SJCRH30 (cell line): Measurements from ENCODE around the gene PBRM1. TPM values are rescaled to one million over a fixed set of nuclear protein-coding genes. Genes with fewer than 3 reads are reported as not detected.
"Not testable (repeated sequence)": the region's sequence is repeated elsewhere in the genome, so short reads cannot be mapped to it uniquely, and the experiment has no call there.

Source experiments
- DNase-seq, 2 experiments: peaks; one replicate each; pipeline ENCODE4 v3.0.0-alpha.2; 2015 to 2020
- H3K27ac ChIP-seq: fragments of 250-450 bp; sonication (Bioruptor Pico); 2 replicates; pipeline ENCODE4 v1.5.1; 2020; ENCODE audit warnings: mild to moderate bottlenecking, moderate library complexity
- H3K27me3 ChIP-seq: fragments of 250-450 bp; sonication (Bioruptor Pico); 2 replicates; pipeline ENCODE4 v1.5.1; 2020; ENCODE audit warnings: mild to moderate bottlenecking, moderate library complexity
- H3K36me3 ChIP-seq: fragments of 250-450 bp; sonication (Bioruptor Pico); 2 replicates; pipeline ENCODE4 v1.5.1; 2020; ENCODE audit warnings: mild to moderate bottlenecking, moderate library complexity
- H3K4me1 ChIP-seq: fragments of 250-450 bp; sonication (Bioruptor Pico); 2 replicates; pipeline ENCODE4 v1.5.1; 2020; ENCODE audit warnings: mild to moderate bottlenecking, moderate library complexity
- H3K4me3 ChIP-seq: fragments of 250-450 bp; sonication (Bioruptor Pico); 2 replicates; pipeline ENCODE4 v1.5.1; 2020; ENCODE audit warnings: mild to moderate bottlenecking, moderate library complexity
- H3K9me3 ChIP-seq: fragments of 250-450 bp; sonication (Bioruptor Pico); replicated peaks from 2 replicates; pipeline ENCODE4 v1.5.1; 2020; ENCODE audit warnings: mild to moderate bottlenecking, moderate library complexity
- total RNA-seq: library from RNA; depleted of rRNA; stranded (reverse); fragments of >200 nt; shearing (Covaris generic); gene quantifications from 2 replicates; pipeline ENCODE4 v1.2.3, GENCODE V29; 2014

The PBRM1 gene
- total RNA-seq, 1 experiment from 2014 or later: 64.2 TPM

- Histone ChIP-seq H3K9me3 (no peaks in the 10 kb centered on the region), H3K27ac (peak overlapping the region; percentile 46), H3K27me3 (no peaks in the 10 kb centered on the region), H3K4me3 (peak overlapping the region; percentile 70), H3K36me3 (no peaks in the 10 kb centered on the region), H3K4me1 (peaks cover 7% of the 10 kb centered on the region)
- DNase-seq: no peak
Observed at GRCh38 chr3:52534281-52535183, 151.2 kb downstream of the PBRM1 start.

GRCh38 chr3:52533623-52534280 lies 152.0 kb downstream of the PBRM1 start, which contains the start of gene NT5DC2:
Gene NT5DC2, minus strand, starts transcription at chr3:52533857. Its CDS starts 120 bp downstream, at chr3:52533737.
- Histone ChIP-seq H3K27me3 (no peaks in the 10 kb centered on the region), H3K27ac (peak within 1 kb of the TSS; percentile 46), H3K4me1 (peaks cover 7% of the 10 kb centered on the region), H3K9me3 (no peaks in the 10 kb centered on the region), H3K4me3 (peak within 1 kb of the TSS; percentile 97), H3K36me3 (peaks cover 3% of the 10 kb centered on the region)
- peak; percentile 66 to 86 for DNase-seq

- peak; percentile 45 for DNase-seq
- Histone ChIP-seq H3K27ac (peak overlapping the region; percentile 27; the same call in 1 of the 2 replicates), H3K4me3 (peak overlapping the region; percentile 97), H3K9me3 (no peaks in the 10 kb centered on the region), H3K4me1 (peaks cover 6% of the 10 kb centered on the region), H3K27me3 (no peaks in the 10 kb centered on the region), H3K36me3 (peaks cover 9% of the 10 kb centered on the region)
Observed at GRCh38 chr3:52532838-52533622, 152.7 kb downstream of the PBRM1 start.

GRCh38 chr3:52532517-52532837 lies 153.2 kb downstream of the PBRM1 start:
- Histone ChIP-seq H3K27ac (no peak overlapping the region; the same call in 1 of the 2 replicates), H3K27me3 (no peaks in the 10 kb centered on the region), H3K4me3 (peak overlapping the region; percentile 97), H3K36me3 (peaks cover 14% of the 10 kb centered on the region), H3K4me1 (peaks cover under 1% of the 10 kb centered on the region), H3K9me3 (no peaks in the 10 kb centered on the region)
- peak; percentile 41 to 44 for DNase-seq

GRCh38 chr3:52531860-52532516 lies 153.7 kb downstream of the PBRM1 start:
- H3K9me3 ChIP-seq: no peaks in the 10 kb centered on the region
- no peak for DNase-seq
- no peak overlapping the region for H3K27ac ChIP-seq
- no peaks in the 10 kb centered on the region for H3K27me3 ChIP-seq
- H3K4me1 ChIP-seq: no peaks in the 10 kb centered on the region; the same call in 1 of the 2 replicates
- peaks cover 18% of the 10 kb centered on the region for H3K36me3 ChIP-seq
- H3K4me3 ChIP-seq: peak overlapping the region; percentile 97

GRCh38 chr3:52530918-52531826 lies 154.5 kb downstream of the PBRM1 start:
- Histone ChIP-seq H3K27ac (no peak overlapping the region), H3K36me3 (peaks cover 21% of the 10 kb centered on the region), H3K4me3 (no peak overlapping the region), H3K9me3 (no peaks in the 10 kb centered on the region), H3K27me3 (no peaks in the 10 kb centered on the region), H3K4me1 (no peaks in the 10 kb centered on the region; the same call in 1 of the 2 replicates)
- no peak for DNase-seq

DNA sequence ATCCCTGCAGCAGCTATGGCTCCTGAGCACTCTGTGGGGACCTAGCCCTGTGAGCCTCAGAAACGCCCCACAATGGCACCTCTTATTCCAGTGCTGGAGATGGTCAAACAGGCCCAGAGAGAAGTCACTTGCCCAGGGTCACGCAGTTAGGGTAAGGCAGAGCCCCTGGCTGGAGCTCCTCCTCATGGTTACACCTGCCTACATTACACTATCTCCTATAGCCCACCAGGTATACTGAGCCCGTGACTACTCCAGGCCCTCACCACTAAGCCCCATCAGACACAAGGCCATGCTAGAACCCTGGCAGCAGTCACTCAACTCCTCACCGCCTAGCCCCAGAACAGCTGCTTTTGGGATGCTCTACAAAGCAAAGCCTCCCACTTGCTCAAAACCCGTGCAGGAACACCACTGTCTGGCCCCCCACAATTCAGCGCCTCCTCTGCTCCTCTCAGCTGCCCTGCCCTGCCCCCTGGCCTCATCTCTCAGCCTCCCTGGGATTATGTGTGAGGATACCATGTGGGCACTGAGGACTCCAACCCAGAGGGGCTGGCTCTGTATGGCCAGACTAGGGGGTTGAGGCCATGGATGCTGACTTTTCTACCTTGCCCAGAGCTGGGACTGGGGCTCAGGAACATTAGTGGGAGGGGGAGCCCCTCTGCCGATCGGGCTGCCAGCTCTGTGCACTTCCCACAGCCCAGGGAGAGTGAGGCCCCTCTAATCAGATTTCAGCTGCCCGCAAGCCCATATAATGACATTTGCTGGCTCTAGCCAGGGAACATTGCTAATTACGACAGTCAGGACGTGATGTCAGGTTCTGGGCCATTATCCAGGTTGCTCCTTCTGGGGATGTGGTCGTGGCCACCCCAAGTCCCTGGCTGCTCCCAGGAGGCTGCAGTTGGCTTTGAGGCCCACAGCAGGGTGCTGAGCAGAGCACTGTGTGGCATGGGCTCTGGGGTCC lies 156.1 kb downstream of the PBRM1 start:
- Histone ChIP-seq H3K4me3 (no peak overlapping the region), H3K4me1 (peaks cover 3% of the 10 kb centered on the region; the same call in 1 of the 2 replicates), H3K36me3 (peaks cover 23% of the 10 kb centered on the region), H3K27ac (no peak overlapping the region), H3K27me3 (no peaks in the 10 kb centered on the region), H3K9me3 (no peaks in the 10 kb centered on the region)
- no peak for DNase-seq

DNA sequence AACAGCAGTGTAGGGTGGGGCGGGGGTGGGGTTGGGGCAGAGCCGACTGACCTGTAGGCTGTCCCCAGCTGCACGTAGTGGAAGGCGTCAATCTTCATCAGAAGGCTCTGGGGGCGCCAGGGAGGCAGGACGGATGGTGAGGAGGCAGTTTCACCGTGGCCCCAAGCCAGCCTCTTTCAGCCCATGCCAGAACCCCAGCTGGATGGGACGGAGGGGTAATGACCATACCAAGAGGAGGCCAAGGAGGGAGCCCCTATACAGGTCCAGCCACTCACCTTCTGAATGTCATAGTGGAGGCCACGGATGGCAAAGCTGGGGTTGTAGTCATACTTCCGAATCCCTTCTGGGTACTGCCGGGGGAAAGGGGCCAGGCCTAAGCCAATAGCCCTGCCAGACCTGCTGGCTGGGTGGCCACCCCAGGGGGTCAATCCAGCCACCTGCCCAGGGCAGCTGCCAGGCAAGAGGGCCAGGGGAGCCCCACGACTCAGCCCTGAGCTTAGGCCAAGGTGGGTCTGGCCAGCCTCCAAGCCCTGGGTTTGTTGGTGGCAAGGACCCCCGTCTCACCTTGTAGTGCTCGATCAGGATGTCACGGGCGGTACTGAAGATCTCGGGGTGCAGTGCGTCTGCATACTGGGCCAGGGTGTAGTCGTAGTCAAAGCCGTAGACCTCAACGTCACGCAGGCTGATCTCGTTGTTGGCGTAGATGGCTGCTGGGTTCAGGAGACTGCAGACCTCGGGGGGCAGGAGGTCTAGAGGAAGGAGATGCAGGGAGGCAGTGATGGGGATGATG lies 156.9 kb downstream of the PBRM1 start:
- Histone ChIP-seq H3K27me3 (no peaks in the 10 kb centered on the region), H3K36me3 (peaks cover 28% of the 10 kb centered on the region), H3K27ac (no peak overlapping the region), H3K4me3 (no peak overlapping the region), H3K9me3 (no peaks in the 10 kb centered on the region), H3K4me1 (peaks cover 3% of the 10 kb centered on the region; the same call in 1 of the 2 replicates)
- DNase-seq: no peak

GRCh38 chr3:52527732-52528585 lies 157.8 kb downstream of the PBRM1 start:
- no peak overlapping the region for H3K4me3 ChIP-seq
- H3K36me3 ChIP-seq: peaks cover 28% of the 10 kb centered on the region
- no peaks in the 10 kb centered on the region for H3K27me3 ChIP-seq
- H3K9me3 ChIP-seq: no peaks in the 10 kb centered on the region
- DNase-seq: no peak
- peaks cover 3% of the 10 kb centered on the region; the same call in 1 of the 2 replicates for H3K4me1 ChIP-seq
- no peak overlapping the region for H3K27ac ChIP-seq

- Histone ChIP-seq H3K9me3 (no peaks in the 10 kb centered on the region), H3K36me3 (peaks cover 28% of the 10 kb centered on the region), H3K4me3 (no peak overlapping the region), H3K4me1 (peaks cover 3% of the 10 kb centered on the region; the same call in 1 of the 2 replicates), H3K27me3 (no peaks in the 10 kb centered on the region), H3K27ac (no peak overlapping the region)
- no peak for DNase-seq
Observed at GRCh38 chr3:52527039-52527731, 158.5 kb downstream of the PBRM1 start.

DNA sequence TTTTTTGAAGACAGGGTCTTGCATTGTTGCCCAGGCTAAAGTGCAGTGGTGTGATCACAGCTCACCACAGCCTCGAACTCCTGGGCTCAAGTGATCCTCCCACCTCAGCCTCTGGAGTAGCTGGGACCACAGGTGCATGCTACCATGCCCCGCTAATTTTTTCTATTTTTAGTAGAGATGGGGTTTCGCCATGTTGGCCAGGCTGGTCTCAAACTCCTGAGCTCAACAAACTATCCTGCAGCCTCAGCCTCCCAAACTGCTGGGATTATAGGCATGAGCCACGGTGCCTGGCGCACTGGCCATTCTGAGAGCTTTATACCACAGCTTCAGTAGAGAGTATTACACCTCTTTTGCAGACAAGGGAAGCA lies 159.1 kb downstream of the PBRM1 start:
- not testable (repeated sequence) for H3K4me1 ChIP-seq
- peaks cover 28% of the 10 kb centered on the region for H3K36me3 ChIP-seq

More for the DNA sequence above, 159.1 kb downstream of the PBRM1 start:
- H3K27me3 ChIP-seq, DNase-seq, H3K4me3 ChIP-seq, H3K27ac ChIP-seq, H3K9me3 ChIP-seq: not testable (repeated sequence)
